Stimulated activated CD8-positive, alpha-beta memory T cell treated with anti-CD3 and anti-CD28 coated beads, Interleukin-4, amount 100 ng/mL, for 48 hours (primary cell): Measurements from ENCODE around the gene SLC41A3.
"Not testable (repeated sequence)": the region's sequence is repeated elsewhere in the genome, so short reads cannot be mapped to it uniquely, and the experiment has no call there.

Experiments
- DNase-seq: peaks from one replicate; pipeline ENCODE4 v3.0.0-alpha.2; 2020

Gene SLC41A3

DNA sequence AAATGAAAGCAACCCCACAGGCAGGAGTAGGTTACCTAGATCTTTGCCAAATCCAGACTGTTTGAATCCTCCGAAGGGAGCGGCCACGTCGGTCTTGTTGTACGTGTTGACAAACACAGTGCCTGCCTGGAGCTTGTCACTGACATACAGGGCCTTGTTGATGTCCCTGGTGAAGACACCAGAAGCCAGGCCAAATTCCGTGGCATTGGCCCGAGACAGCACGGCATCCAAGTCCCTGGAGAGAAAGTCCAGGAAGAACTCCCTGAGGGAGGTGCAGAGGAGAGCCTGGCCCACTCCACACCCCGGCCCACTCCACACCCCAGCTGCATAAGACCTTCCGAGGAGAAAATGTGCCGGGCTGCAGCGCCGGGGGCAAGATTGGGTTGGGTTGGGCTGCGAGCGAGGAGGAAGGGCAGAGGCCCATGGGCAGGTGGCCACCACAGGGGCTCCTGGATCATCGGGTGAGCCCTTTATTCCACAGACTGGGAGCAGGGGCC, 21.8 kb upstream of the SLC41A3 start:
- no peak for DNase-seq

DNA sequence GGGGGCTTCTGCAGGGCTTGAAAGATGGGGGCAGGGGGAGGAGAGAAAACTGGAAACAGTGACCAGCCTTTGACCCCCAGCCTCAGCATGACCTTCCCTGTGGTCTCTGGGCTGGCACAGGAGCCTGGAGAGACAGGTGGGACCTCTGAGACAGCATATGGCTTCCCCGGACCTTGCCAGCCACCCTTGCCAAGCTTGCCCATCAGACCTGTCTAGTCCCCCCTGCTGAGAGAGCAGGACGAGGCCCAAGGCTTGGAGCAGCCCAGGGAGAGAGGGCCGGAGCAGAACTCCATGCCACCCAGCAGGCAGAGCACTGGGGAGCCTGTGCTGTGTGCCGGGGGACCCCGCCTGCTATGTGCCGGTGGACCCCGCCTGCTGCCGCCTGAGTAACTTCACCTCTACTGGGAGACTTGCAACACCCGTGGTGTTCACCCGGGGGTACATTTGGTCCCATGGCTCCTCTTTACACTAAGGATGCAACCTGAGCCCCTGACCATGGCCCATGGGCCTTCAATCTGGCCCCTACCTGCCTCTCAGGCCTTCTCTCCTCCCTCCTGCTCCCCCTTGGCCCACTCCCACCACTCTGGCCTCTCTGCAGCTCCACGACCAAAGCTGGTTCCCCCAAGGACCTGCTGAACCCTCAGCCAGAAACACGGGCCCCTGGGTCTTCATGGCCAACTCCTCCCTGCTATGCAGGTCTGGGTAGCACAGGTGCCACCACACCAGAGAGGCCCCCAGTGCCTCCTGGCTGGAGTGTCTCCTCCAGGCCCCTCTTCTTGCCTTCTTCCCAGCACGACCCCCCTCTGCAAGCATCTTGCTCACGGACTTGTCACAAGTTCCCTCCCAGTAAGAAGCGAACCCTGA, 21.1 kb upstream of the SLC41A3 start:
- DNase-seq = no peak

- no peak for DNase-seq
These were observed 20.2 kb upstream of the SLC41A3 start for GRCh38 chr3:126104028-126104635.

DNA sequence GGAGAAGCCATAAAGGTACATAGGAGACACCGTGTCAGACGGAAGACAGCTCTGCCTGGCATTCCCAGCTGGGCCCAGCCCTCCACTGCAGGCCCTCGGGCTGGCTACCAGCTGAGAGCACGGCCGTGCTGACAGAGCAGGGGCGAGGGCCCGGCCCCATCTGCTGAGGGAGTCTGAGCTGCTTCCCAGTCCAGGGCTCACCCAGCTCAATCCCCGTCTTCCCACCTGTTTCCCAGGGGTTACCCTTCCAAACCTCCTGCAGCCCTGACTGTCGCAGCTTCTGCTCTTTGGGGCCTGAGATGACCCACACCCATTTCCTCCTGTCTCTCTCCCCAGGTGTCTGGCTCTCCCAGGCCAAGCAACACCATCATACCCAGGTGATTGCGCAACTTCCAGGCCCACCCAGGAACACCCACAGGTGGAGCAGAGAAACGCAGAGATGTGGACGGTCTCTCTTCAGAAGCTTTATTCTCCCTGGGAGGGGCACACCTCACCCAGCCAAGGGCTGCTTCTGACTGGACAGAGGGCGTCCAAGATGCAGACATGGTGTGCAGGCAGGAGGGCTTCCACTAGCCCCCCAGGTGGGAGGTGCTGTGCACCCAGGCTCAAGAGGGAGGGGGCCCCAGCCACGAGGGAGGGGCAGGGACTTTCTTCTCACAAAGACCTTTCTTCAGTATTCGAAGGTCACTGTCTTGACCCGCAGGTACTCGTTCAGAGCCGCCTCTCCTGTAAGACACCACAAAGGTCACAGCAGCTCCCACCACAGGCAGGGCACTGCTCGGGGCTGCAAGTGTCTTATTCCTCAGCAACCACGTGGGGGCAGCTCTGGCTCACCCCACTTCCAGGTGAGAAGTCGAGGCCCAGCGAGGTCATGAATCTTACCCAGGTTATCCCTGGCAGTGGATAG, 19.4 kb upstream of the SLC41A3 start:
- DNase-seq = no peak

DNA sequence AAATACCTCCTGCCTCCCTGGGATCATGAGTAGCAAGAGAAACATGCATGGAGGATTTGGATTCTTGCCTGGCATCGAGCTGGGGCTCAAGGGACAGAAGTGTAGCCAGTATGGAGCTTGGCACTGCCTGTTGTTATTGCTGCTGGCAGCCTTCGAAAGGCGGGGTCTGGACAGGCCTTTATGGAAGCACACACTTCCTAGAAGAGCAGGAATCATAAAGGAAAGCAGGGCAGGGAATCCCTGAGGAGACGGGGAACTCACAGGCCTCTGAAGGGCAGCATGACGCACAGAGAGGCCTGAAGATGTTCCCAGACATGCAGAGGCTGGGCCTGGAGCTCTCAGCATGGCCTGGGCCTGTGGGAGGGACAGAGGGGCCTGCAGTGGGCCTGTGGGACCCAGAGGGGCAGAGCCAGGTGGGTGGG, 18.6 kb upstream of the SLC41A3 start:
- no peak for DNase-seq

DNA sequence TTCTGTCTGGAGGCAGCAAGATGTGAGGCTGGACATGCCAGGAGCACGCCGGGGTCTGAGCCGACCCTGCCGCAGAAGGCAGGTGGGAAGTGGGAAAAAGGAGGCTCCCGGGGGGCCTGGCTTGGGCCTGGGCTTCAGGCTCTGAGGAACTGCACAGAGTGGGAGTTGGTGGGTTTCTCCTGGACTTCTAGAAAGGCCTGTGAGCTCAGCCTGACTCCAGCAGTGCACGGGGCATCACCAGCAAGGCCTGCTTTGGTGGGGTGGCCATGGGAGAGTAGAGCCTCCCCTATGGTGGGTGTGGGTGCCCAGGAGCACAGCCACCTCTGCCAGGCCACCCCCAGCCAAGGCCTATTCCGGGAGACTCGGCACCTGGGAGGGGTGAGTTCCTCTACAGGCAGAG, 18.1 kb upstream of the SLC41A3 start:
- no peak for DNase-seq

- DNase-seq = no peak
These were observed 17.6 kb upstream of the SLC41A3 start for GRCh38 chr3:126101521-126101982.

- DNase-seq = no peak
These were observed 16.8 kb upstream of the SLC41A3 start for GRCh38 chr3:126100634-126101301.

DNA sequence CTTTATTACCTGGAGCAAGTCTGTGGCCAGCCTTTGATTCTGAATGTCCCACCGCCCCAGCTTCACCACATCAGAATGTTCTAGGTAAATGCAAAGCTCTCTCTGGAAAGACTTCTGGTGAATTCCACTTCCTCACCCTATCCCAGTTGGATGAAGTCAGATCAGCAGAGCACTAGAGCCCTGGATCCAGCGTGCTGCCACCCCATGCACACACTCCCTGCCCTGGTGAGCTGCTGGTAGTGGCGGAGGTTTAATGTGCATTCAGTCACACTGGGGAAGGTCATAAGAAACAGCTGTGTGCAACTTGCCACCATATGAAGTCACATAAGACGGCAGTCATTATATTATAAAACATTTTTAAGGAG, 16.3 kb upstream of the SLC41A3 start:
- DNase-seq = no peak

DNA sequence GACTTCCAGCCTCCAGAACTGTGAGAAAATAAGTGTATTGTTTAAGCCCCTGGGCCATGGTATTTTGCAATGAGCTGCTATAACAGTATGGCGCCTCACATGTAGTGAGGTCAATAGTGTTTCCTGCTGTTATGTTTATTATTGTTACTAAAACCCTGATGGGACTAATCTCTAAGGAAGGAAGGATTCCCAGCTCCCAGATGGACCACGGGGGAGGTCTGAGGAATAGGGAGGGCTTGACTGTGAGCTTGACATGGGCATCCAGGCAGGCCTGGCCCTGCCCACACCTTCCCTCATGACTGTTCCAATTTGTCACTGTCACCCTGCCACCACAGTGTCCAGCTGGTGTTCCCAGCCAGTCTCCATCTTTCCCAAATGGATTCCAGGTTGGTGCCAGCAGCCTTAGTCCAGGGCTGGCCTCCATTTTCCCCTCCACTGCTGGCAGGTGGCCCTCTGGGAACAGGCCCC, 14.5 kb upstream of the SLC41A3 start:
- no peak for DNase-seq

DNA sequence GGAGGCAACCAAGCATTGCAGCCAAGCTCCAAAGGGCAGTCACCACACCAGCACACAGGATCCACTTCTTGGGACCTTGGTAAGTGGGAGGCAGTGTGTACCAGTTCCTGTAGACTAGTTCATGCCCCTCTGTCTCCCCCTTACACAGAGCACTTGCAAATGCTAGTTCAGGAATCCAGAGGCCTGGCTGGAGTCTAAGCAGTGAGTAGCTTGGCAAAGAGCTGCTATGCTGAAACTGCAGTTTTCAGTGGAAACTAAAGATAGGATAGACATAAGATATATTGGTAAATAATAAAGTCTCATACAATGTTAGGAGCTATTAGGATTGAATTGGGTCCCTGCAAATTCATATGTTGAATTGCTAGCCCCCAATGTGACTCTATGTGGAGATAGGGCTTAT, 13.9 kb upstream of the SLC41A3 start:
- no peak for DNase-seq

GRCh38 chr3:126096274-126096673, 12.3 kb upstream of the SLC41A3 start:
- not testable (repeated sequence) for DNase-seq

DNA sequence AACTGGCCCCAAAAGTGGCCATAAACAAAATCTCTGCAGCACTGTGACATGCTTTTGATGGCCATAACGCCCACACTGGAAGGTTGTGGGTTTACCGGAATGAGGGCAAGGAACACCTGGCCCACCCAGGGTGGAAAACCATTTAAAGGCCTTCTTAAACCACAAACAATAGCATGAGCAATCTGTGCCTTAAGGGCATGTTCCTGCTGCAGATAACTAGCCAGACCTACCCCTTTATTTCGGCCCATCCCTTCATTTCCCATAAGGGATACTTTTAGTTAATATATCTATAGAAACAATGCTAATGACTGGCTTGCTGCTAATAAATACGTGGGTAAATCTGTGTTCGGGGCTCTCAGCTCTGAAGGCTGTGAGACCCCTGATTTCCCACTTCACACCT, 8.2 kb upstream of the SLC41A3 start:
- not testable (repeated sequence) for DNase-seq

DNA sequence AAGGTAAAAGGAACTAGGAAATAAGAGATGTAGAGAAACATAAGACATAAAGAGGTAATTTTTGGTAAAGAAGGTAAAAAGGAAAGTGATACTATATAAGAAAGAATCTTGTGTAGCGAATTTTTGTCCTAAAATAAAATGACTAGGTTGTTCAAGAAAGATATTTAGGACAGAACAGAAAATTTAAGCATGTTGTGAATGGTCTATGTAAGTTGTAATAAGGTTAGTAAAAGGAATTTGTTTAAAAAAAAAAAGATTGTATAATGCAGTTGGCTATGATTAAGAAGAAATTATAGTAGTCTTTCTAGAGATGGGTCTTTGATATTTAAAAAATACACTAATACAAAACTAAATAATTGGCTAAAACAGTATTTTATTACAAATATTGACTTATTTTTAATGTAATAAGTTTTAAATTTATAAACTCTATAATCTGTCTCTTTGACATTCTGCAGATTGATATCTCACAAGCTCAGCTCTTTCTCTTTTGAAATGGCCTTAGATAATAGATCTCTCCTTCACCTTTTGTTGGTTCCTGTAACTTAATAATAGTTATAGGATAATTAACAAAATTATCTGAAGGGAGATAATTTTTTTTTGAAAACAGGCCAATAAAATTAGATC, 3.7 kb upstream of the SLC41A3 start:
- no peak for DNase-seq

DNA sequence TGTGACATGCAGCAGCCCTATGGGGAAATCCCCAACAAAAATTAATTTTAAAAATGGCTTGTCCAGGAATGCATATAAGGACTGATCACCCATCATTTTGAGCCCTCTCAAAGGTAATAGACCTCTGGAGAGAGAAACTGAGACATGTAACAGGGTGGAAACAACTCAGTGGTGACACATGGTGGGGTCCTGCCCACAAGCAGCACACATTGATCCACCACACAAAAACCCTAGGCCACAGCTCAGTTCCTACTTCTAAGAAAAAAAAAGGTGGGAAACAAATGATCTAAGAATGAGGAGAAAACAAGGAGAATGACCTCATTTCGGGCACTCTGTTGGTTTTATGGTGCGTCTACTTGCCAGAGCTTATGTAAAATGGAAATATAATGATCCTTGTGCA, 1.9 kb upstream of the SLC41A3 start:
- DNase-seq = no peak

DNA sequence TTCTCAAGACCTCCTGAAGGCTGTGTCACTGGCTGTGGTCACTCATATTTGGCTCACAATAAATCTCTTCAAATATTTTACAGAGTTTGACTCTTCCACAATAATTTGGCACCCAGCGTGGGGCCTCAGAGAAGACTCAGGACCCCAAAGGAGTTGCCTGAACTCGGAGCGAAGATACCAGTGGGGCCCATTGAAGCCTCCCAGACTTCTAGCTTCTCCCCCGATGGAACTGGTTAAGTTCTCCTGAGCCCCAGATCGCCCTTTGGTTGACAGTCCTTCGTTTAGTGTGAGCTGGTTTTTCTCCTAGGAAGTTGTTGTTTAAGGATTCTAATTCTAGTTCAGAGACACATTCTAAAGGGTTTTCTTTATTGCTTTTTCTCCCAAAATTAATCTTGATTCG, 1.4 kb upstream of the SLC41A3 start:
- no peak for DNase-seq

DNA sequence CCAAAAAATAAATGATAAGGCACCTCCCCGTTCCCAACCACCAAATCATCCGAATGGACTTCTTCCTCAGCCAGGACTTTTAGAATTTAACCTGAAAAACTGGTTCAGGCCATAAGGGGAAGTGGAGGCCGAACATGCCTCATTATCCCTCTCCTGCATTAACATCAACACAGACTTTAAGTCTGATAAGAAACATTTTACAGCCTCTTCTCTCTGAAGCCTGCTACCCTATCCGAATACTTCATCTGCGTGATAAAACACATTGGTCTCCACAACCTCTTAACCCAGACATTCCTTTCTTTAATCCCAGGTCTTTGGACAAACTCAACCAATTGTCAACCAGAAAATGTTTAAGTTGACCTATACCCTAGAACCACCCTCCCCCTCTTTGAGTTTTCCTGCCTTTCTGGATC, 850 bp upstream of the SLC41A3 start:
- DNase-seq = no peak

DNA sequence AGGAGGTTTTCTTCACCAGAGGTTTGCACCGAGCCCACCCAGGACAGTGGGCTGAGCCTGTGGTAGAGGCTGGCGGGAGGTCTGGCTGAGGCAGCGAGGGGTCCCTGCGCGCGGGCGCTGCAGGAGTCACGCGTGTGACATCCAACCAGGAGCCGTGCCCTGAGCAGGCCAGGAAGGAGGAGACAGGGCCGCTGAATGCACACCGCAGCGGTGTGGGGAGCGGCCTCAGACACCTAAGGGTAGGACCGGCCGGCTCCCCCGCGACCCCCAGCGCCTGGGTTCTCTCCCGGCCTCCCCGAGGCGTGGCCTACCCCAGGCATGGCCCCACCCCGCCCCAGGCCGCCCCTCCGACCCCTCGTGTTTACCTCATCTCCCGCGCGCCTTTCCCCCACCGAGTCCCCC, 412 bp downstream of the SLC41A3 start:
- DNase-seq = peak; percentile 64

DNA sequence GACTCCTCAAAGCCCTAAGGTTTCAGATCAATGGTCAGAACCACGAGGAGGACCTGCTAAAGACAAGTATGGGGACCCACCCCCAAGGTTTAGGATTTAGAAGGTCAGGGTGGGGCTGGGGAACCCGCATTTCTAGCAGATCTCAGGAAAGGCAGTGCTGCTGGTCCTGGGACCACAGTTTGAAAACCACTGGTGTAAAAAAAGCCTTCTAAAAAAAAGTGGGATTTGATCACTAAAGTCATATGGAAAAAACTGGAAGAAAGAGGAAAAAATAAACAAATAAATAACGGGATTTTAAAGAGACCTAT, 832 bp downstream of the SLC41A3 start:
- no peak for DNase-seq

DNA sequence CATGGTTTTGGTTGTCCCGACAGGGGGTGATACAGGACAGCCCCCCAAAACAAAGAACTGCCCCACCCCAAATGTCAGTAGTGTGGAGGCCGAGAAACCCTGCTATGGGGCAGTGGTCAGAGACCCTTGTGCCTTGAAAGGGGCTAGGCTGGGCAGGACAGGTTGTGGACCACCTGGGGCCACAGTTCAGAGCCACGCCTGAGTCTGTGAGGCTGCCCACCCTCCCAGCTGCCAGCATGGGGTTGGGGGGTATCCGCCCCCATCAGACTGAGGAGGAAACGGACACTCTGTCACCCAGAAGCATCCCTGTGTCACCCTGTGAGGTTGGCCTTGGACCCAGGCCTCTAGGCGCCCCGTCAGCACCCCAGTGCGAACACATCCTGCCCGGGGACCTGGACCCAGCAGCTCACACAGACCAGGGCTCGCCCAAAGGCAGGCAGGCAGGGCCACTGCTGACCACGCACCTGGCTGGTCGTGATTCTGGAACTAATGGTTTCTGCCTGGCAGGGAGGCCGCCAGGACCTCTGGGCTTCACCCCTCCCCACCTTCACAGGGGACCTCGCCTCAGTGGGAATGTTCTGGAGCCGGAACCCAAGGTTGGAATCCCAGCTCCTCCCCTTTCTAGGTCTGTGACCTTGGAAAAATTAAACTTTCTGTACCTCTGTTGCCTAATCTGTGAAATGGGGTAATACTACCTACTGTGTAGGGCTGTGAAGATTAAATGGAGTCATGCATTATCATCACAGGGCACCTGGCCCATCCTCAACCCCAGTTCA, 1.4 kb downstream of the SLC41A3 start:
- DNase-seq = no peak

DNA sequence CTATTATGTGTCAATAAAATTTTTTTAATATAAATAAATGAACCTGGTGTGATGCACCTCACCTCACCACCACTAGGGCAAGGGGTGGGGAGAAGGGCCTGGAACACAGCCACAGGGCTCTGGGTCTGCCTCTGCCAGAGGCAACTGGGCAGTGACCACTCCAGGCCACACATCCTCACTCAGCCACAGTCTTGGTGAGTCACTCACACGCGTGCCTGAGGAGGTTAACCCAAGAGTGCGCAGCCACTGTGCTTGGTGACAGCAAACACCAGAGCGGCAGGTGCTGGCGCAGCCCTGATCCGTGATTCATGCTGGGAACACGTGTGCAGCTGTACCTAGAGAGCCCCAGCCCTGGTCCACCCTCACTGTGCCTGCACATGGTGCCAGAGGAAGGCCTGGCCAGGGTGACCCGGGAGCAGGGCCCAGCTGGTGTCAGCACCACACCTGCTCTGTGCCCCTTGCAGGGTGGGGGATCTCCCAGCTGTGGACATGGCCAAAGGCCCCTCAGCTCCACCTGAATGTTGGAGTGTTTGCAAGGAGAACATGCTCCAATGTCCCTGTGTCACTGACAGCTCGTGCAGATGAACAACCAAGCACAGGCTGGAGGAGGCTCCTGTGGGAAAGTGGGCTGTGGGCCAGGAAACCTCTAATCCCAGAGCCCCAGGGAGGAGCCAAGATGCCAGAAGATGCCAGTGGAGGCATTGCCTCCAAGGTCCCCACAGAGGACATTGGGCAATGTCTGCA, 2.1 kb downstream of the SLC41A3 start:
- peak; percentile 39 for DNase-seq
